Mesendoderm (in vitro differentiated cells): ENCODE measurements around the gene CPSF7.

ENCODE experiments used
- DNase-seq: peaks from one replicate; pipeline ENCODE4 v3.0.0; 2013
- H2AK5ac ChIP-seq: 2 replicates; pipeline ENCODE4 v1.6.1; 2013; ENCODE audit warnings: low read length, inconsistent platforms
- H2BK120ac ChIP-seq: 2 replicates; pipeline ENCODE4 v1.6.1; 2013; ENCODE audit warnings: low read depth, mild to moderate bottlenecking, low read length, moderate library complexity, mixed read lengths
- H2BK15ac ChIP-seq: replicated peaks from 2 replicates; pipeline ENCODE4 v1.6.1; 2013; ENCODE audit warnings: low read depth, mild to moderate bottlenecking, moderate library complexity
- H2BK5ac ChIP-seq: 2 replicates; pipeline ENCODE4 v1.6.1; 2013; ENCODE audit warnings: low read length, inconsistent platforms
- H3K18ac ChIP-seq: 2 replicates; pipeline ENCODE4 v1.6.1; 2013; ENCODE audit warnings: mild to moderate bottlenecking, low read length, mixed read lengths
- H3K23ac ChIP-seq: one replicate; pipeline ENCODE4 v1.6.1; 2013; ENCODE audit warnings: low read length
- H3K27ac ChIP-seq: 2 replicates; pipeline ENCODE4 v1.5.1; 2013; ENCODE audit warnings: low read depth, mild to moderate bottlenecking, inconsistent platforms, low read length, moderate library complexity
- H3K27me3 ChIP-seq: 2 replicates; pipeline ENCODE4 v1.6.1; 2013; ENCODE audit warnings: low read length, control low read depth, mild to moderate bottlenecking, inconsistent platforms; ENCODE audit not compliant: insufficient read depth, poor library complexity
- H3K36me3 ChIP-seq: 2 replicates; pipeline ENCODE4 v1.6.1; 2013; ENCODE audit warnings: low read length, inconsistent platforms; ENCODE audit not compliant: control insufficient read depth, insufficient read depth
- H3K4ac ChIP-seq: one replicate; pipeline ENCODE4 v1.6.1; 2013; ENCODE audit warnings: low read depth, mild to moderate bottlenecking, low read length, moderate library complexity
- H3K4me1 ChIP-seq: 2 replicates; pipeline ENCODE4 v1.6.1; 2013; ENCODE audit warnings: low read depth, low read length, inconsistent platforms; ENCODE audit not compliant: control insufficient read depth
- H3K4me2 ChIP-seq: 2 replicates; pipeline ENCODE4 v1.6.1; 2013; ENCODE audit warnings: low read length
- H3K4me3 ChIP-seq: 2 replicates; pipeline ENCODE4 v1.5.1; 2013; ENCODE audit warnings: mild to moderate bottlenecking, low read length
- H3K56ac ChIP-seq: one replicate; pipeline ENCODE4 v1.6.1; 2013; ENCODE audit warnings: low read length
- H3K79me1 ChIP-seq: 2 replicates; pipeline ENCODE4 v1.6.1; 2013; ENCODE audit warnings: low read length, inconsistent platforms
- H3K79me2 ChIP-seq: 2 replicates; pipeline ENCODE4 v1.6.1; 2013; ENCODE audit warnings: mild to moderate bottlenecking, low read length; ENCODE audit not compliant: control insufficient read depth, insufficient read depth
- H3K9ac ChIP-seq: 2 replicates; pipeline ENCODE4 v1.6.1; 2013; ENCODE audit warnings: low read length, inconsistent platforms
- H4K5ac ChIP-seq: one replicate; pipeline ENCODE4 v1.6.1; 2013; ENCODE audit warnings: low read length
- H4K8ac ChIP-seq: one replicate; pipeline ENCODE4 v1.6.1; 2013; ENCODE audit warnings: low read depth, mild to moderate bottlenecking, control low read depth, low read length, moderate library complexity
- WGBS: extraction: QIAGEN DNeasy Blood & Tissue Kit; methylation state at CpG from one replicate; pipeline ENCODE4 v1.1.7; 2013; ENCODE audit warnings: low lambda C conversion rate, missing lambda C conversion rate; ENCODE audit not compliant: insufficient coverage; ENCODE audit errors: extremely low coverage; 5-methylcytosine and 5-hydroxymethylcytosine counted together

The CPSF7 gene

GRCh38 chr11:61380884-61381283 is 48.9 kb downstream of the CPSF7 start:
- H3K4me3 ChIP-seq = no peak overlapping the region
- no peak overlapping the region for H3K4ac ChIP-seq
- no peak overlapping the region for H3K18ac ChIP-seq
- H3K36me3 ChIP-seq = no peaks in the 10 kb centered on the region
- H2BK15ac ChIP-seq = no peak overlapping the region
- no peak overlapping the region for H3K27ac ChIP-seq
- H3K79me2 ChIP-seq = no peaks in the 10 kb centered on the region
- DNase-seq = no peak
- H3K23ac ChIP-seq = no peak overlapping the region
- no peaks in the 10 kb centered on the region for H3K79me1 ChIP-seq
- no peak overlapping the region for H3K9ac ChIP-seq
- no peak overlapping the region for H3K56ac ChIP-seq
- no peak overlapping the region for H2AK5ac ChIP-seq
- H3K4me1 ChIP-seq = no peaks in the 10 kb centered on the region
- no peaks in the 10 kb centered on the region for H3K27me3 ChIP-seq
- no peak overlapping the region for H2BK5ac ChIP-seq
- no peak overlapping the region for H2BK120ac ChIP-seq
- 100% methylated on average over 2 of the region's 9 CpGs for WGBS
- H3K4me2 ChIP-seq = no peak overlapping the region
- H4K8ac ChIP-seq = no peak overlapping the region
- H4K5ac ChIP-seq = no peak overlapping the region

GRCh38 chr11:61378713-61379313 is 51.0 kb downstream of the CPSF7 start:
- H3K79me1 ChIP-seq = no peaks in the 10 kb centered on the region
- H4K8ac ChIP-seq = no peak overlapping the region
- H3K79me2 ChIP-seq = no peaks in the 10 kb centered on the region
- H3K9ac ChIP-seq = no peak overlapping the region
- no peak overlapping the region for H3K18ac ChIP-seq
- no peak overlapping the region for H4K5ac ChIP-seq
- no peak overlapping the region for H2BK120ac ChIP-seq
- H3K27me3 ChIP-seq = no peaks in the 10 kb centered on the region
- H3K4me1 ChIP-seq = no peaks in the 10 kb centered on the region
- no peak overlapping the region for H3K4ac ChIP-seq
- no peak overlapping the region for H2AK5ac ChIP-seq
- H3K23ac ChIP-seq = no peak overlapping the region
- no peak overlapping the region for H3K56ac ChIP-seq
- H2BK5ac ChIP-seq = no peak overlapping the region
- H3K36me3 ChIP-seq = no peaks in the 10 kb centered on the region
- H2BK15ac ChIP-seq = no peak overlapping the region
- DNase-seq = no peak
- H3K27ac ChIP-seq = no peak overlapping the region
- no peak overlapping the region for H3K4me3 ChIP-seq
- no CpG with 5 or more reads among the region's 5 CpGs for WGBS
- no peak overlapping the region for H3K4me2 ChIP-seq

GRCh38 chr11:61377461-61378160 is 52.2 kb downstream of the CPSF7 start:
- no peak overlapping the region for H3K9ac ChIP-seq
- no peak overlapping the region for H2AK5ac ChIP-seq
- H4K5ac ChIP-seq = no peak overlapping the region
- H3K36me3 ChIP-seq = no peaks in the 10 kb centered on the region
- no peak overlapping the region for H3K23ac ChIP-seq
- H3K79me1 ChIP-seq = no peaks in the 10 kb centered on the region
- no CpG with 5 or more reads among the region's 6 CpGs for WGBS
- no peak overlapping the region for H3K4me2 ChIP-seq
- no peaks in the 10 kb centered on the region for H3K27me3 ChIP-seq
- H2BK5ac ChIP-seq = no peak overlapping the region
- no peak overlapping the region for H4K8ac ChIP-seq
- no peaks in the 10 kb centered on the region for H3K79me2 ChIP-seq
- no peak overlapping the region for H3K4me3 ChIP-seq
- no peak overlapping the region for H3K4ac ChIP-seq
- H2BK120ac ChIP-seq = no peak overlapping the region
- no peak for DNase-seq
- H3K18ac ChIP-seq = no peak overlapping the region
- no peak overlapping the region for H3K27ac ChIP-seq
- no peak overlapping the region for H3K56ac ChIP-seq
- no peak overlapping the region for H2BK15ac ChIP-seq
- no peaks in the 10 kb centered on the region for H3K4me1 ChIP-seq

GRCh38 chr11:61375761-61376108 is 54.0 kb downstream of the CPSF7 start:
- Histone ChIP-seq H2AK5ac (no peak overlapping the region), H4K8ac (no peak overlapping the region), H3K4me3 (no peak overlapping the region), H3K18ac (no peak overlapping the region), H3K79me1 (no peaks in the 10 kb centered on the region), H3K79me2 (no peaks in the 10 kb centered on the region), H3K56ac (no peak overlapping the region), H3K9ac (no peak overlapping the region), H2BK120ac (no peak overlapping the region), H3K27ac (no peak overlapping the region), H3K27me3 (no peaks in the 10 kb centered on the region), H2BK5ac (no peak overlapping the region), H2BK15ac (no peak overlapping the region), H3K4me2 (no peak overlapping the region), H3K4me1 (no peaks in the 10 kb centered on the region), H3K23ac (no peak overlapping the region), H3K4ac (no peak overlapping the region), H3K36me3 (no peaks in the 10 kb centered on the region), H4K5ac (no peak overlapping the region)
- no peak for DNase-seq
- no CpG with 5 or more reads among the region's 6 CpGs for WGBS

- Histone ChIP-seq H2BK5ac (no peak overlapping the region), H3K23ac (no peak overlapping the region), H3K4me3 (no peak overlapping the region), H3K9ac (no peak overlapping the region), H3K4ac (no peak overlapping the region), H2BK15ac (no peak overlapping the region), H4K5ac (no peak overlapping the region), H3K36me3 (peaks cover 8% of the 10 kb centered on the region), H4K8ac (no peak overlapping the region), H3K79me1 (no peaks in the 10 kb centered on the region), H3K4me2 (no peak overlapping the region), H3K27ac (no peak overlapping the region), H2BK120ac (no peak overlapping the region), H3K27me3 (no peaks in the 10 kb centered on the region), H3K56ac (no peak overlapping the region), H2AK5ac (no peak overlapping the region), H3K18ac (no peak overlapping the region), H3K4me1 (no peaks in the 10 kb centered on the region), H3K79me2 (no peaks in the 10 kb centered on the region)
- peak; percentile 40 for DNase-seq
- WGBS = no CpG with 5 or more reads among the region's 8 CpGs
Observed at GRCh38 chr11:61372659-61373420, 56.9 kb downstream of the CPSF7 start.
